Activated gamma-delta T cell treated with Interleukin-2 at 50 U/mL for 16 hours (primary cell): Measurements from ENCODE around the gene RAG1.
"Not testable (repeated sequence)": the region's sequence is repeated elsewhere in the genome, so short reads cannot be mapped to it uniquely, and the experiment has no call there.

Experiments
- DNase-seq: peaks from one replicate; pipeline ENCODE4 v3.0.0-alpha.2; 2020

Gene RAG1

DNA sequence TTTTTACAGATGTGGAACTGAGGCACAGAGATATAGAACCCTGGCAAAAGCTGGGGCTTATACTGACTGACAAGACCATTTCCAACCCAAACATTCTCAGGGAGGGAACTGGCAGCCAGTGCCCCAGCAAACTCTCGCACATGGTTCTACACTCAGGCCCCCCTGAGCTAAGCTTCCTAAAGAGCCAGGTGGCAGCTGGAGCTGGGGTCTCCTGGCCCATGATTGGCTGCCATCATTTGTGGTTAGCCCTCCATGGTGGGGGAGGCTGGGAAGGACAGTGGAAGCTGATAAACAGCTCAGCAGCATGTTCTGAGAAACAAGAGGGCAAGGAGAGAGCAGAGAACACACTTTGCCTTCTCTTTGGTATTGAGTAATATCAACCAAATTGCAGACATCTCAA lies at the start of gene RAG1:
RAG1 (plus strand) TSS at position 314 of the 400 bp plus-strand sequence. CDS start 5,298 bp downstream, outside the sequence.
- no peak for DNase-seq

DNA sequence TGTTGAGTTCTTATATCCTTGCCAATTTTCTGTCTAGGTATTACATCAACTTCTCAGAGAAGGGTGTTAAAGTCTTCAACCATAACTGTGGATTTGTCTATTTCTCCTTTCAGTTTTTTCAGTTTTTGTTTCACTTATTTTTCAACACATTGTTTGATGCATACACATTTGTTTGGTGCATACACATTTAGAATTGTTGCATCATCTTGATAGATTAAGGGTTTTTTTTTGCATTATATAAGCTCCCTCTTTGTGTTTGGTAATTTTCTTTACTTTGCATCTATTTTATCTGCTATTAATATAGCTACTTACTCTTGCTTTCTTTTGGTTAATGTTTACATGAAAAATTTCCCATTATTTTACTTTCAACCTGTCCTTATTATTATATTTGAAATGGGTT lies 37.0 kb upstream of the RAG1 start:
- no peak for DNase-seq

DNA sequence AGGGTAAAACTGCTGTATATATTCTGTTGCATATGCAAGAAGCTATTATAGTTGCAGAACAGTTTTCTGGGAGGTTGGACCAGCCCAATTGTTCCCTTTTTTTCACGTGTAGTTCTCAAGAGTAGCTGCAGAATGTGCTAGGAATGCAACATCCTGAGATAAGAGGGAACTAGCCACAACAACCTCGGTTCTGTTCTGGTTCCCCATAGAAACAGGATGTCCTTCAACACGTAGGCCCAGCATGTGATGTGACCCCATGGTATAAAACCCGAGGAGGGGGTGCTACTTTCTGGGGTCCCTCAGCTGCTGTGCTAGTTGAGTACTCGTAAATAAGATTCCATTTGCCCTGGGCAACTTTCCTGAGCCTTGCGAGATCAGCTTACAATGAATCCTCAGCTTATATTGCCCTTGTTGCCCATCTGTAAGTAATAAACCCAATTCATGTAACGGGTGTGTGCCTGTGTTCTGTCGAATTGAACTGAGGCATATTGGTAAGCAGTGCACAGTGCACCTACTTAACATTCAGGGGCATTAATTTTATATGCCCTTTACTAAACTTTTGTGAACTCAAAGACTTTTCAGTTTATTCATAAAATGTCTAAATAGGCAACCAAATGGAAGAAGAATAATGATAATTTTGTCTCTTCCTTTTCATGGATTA lies 34.7 kb upstream of the RAG1 start:
- no peak for DNase-seq

DNA sequence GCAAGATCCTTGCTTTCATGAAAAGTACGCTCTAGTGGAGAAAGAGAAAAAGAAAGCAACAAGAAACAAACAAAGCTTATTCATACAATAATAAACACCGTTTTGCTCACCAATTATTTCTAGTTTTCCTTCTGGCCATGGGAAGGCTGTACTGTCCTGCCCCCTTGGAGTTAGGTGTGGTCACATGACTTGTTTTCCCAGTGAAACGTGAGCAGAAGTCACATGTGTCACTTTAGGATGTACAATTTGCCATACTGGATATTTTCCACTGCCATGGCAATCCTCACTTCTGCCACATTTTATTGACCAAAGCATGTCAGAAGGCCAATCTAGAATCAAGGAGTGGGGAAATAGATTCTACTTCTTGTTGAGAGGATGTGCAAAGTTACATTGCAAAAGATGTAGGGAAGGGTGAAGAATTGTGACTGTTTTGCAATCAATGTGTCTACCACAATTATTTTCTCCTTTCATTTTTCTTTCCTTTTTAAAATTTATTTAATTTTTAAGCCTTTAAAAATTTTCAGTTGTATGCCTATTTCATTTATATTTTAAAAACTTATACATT lies 33.4 kb upstream of the RAG1 start:
- DNase-seq: no peak

DNA sequence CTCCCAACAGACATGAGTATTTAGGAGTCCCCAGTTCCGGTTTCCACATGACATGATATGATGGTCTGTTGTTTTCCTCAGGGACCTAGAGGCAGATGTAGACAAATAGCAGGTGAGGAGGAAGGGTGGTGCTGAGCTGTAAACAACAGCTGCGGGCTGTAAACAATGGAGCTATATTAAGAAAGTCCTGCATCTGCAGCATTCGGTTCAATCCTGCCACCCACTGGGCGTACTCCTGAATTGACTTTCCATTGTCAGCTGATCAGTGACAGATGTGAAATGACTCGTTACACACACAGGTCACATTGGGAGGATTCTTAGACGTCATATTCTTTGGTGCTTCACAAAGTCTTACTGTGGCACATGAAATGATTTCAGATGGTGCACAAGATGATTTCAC lies 26.8 kb upstream of the RAG1 start:
- no peak for DNase-seq

DNA sequence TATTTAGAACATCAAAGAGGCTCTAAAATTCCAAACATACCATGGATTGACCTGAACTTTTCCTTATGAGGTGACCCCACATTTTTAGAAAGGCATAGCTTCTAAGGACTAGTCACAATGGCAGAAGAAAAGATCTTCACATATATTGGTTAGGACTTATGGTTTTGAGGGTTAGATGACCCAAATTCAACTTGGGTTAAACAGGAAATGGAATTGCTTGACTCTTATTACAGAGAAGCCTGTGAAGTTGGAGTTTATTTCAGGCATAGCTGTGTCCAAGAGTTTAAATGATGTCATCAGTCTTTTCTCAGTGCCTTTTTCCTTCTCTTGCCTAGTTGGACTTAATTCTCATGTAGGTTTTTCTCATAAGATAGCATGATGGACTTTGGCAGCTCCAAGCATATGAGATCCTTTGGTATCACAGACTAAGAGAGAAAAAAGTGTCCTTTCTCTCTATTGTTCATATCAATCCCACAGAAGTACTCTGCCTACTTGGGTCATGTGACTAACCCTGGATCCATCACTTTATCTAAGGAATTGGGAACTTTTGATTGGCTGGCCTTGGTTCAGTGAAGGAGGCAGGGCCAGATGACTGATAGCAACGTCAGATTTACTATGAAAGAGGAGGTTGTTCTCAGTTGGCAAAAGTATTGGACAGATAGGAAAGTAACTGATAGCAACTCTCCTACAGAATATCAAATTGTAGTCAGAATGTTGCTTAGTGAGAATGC lies 17.3 kb upstream of the RAG1 start:
- DNase-seq: no peak

DNA sequence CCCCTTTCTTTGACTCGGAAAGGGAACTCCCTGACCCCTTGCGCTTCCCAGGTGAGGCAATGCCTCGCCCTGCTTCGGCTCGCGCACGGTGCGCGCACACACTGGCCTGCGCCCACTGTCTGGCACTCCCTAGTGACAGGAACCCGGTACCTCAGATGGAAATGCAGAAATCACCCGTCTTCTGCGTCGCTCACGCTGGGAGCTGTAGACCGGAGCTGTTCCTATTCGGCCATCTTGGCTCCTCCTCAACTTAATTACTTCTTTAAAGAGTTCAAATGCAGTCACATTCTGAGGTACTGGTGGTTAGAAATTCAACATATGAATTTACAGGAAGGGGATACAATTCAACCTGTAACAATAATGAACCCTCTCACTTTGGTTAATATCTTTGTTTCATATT lies 10.4 kb upstream of the RAG1 start:
- DNase-seq: not testable (repeated sequence)

DNA sequence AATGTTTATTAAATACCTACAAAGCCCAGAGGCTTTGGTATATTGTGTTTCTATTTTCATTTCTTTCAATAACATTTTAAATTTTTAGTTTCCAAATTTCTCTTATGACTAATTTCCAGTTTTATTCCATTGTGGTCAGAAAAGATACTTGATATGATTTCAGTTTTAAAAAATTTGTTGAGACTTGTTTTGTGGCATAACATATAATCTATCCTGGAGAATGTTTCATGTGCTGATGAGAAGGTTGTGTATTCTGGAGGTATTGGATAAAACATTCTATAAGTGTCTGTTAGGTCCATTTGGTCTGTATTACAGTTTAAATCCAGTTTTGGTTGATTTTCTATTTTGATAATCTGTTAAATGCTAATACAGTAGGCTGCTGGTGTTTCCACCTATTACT lies 9.8 kb upstream of the RAG1 start:
- DNase-seq: no peak

DNA sequence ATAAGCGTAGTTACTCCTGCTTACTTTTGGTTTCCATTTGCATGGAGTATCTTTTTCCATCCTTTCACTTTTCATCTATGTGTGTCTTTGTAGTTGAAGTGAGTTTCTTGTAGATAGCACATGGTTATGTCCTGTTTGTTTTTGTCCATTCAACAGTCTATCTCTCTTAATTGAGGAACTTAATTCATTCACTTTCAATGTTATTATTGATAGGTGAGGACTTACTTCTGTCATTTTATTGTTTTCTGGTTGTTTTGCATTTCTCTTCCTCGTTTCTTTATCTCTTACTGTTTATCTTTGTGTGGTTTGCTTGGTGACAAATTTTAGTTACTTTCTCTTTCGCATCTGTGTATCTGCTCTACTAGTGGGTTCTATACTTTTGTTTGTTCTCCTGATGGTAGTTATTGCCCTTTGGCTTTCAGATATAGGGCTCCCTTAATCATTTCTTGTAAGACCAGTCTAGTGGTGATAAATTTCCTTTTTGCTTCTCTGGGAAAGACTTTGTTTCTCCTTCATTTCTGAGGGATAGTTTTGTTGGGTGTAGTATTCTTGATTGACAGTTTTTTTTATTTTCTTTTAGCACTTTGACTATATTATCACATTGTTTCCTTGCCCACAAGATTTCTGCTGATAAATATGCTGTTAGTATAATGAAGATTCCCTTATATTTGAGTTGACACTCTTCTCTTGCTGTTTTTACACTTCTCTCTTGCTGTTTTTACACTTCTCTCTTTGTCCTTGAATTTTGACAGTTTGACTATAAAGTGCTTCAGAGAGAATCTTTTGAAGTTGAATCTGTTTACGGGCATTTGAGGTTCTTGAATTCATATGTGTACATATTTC lies 9.0 kb upstream of the RAG1 start:
- no peak for DNase-seq

DNA sequence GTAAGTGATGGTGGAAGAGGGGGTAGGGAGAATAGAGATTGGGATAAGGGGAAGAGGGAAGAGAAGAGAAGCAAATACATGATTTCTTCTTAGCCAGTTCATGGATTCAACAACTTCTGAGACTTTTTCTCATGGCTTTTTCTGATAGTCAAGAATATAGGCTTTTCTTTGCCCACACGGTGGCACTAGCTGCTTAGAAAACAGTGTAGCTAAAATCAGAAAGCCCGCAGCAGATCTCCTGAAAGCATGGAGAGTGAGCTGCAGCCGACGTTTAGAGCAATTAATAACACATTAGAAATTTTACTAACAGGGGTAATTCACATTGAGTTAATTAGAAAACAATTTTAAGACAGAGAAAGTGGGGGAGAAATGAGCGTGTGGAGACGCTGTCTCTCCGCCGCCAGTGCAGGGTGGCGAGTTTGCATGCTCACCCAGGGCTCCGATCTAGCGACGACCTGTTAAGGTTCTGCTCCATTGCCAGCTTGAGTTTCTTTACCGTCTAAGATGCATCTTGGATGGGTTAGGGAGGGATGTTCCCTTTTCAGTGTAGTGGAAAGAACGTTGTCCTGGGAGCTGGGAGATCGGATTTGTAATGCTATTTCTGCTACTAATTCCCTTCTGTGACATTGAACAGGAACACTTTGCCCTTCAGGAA lies 3.3 kb upstream of the RAG1 start:
- DNase-seq: peak; percentile 44

DNA sequence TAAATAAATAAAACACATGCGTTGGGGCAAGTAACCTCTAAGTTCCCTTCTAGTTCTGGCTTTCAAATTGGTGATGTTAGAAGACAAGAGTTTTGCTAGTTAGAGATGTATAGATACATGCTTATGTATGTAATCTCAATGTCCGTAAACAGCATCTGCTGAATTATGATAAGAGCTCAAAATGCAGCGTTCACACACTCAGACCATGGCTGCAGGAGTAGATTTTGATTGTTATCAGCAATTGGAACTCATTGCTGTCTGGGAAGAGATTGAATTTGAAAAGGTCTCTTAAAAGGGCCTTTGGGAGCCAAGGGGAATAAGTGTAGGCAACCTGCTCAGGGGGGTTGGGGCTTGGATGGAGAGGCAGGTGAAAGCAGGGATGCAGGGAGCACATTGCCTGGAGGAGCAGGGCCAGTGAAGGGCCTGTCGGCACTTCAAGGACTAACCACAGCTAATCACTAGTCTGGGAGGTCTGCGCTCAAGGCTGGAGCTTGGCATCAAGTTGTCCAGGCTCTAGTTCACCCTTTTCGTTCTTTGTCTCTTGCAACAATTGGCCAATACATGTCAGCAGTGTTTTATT lies 2.7 kb upstream of the RAG1 start:
- DNase-seq: no peak

DNA sequence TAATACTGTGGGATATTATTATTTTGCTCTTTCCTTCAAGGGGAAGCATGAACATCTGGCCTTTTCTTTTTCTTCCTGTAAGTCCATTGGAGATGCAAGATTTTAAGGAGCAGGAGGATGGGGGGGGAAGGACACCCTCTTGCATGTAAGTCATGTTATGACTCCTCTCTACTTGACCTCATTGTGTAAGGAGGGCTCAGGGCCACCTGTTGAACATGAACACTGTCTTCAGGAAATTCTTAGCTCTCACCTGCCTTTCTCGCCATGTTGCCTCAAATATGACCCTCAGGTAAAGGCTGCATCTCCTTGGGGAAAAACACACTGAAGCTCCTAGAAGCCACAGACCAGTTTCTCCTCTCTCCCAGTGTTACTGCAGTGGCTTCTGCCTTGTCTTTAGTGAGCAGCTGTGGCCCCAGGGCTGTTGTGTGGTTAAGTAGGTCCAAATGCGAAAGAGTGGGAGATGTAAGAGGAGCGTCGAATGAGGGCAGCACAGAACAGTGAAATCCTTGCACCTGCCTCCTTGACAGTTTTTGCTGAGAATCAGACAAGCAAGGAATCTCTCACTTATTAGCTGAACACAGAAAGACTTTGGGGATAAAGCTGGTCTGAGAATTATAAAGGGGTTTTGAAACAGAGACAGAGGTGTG lies 1.3 kb upstream of the RAG1 start:
- DNase-seq: no peak

DNA sequence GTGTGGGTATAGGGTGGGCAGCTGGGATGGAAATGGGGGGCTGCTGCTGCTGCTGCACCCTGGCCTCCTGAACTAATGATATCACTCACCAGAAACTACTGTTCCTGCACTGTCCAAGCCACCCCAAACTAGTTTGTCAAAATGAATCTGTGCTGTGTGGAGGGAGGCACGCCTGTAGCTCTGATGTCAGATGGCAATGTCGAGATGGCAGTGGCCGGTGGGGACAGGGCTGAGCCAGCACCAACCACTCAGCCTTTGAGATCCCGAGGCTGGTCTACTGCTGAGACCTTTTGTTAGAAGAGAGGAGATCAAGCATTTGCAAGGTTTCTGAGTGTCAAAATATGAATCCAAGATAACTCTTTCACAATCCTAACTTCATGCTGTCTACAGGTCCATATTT lies 1.3 kb downstream of the RAG1 start:
- DNase-seq: no peak

DNA sequence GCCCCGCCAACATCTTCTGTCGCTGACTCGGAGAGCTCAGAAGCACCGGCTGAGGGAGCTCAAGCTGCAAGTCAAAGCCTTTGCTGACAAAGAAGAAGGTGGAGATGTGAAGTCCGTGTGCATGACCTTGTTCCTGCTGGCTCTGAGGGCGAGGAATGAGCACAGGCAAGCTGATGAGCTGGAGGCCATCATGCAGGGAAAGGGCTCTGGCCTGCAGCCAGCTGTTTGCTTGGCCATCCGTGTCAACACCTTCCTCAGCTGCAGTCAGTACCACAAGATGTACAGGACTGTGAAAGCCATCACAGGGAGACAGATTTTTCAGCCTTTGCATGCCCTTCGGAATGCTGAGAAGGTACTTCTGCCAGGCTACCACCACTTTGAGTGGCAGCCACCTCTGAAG lies 6.7 kb downstream of the RAG1 start:
- DNase-seq: no peak

DNA sequence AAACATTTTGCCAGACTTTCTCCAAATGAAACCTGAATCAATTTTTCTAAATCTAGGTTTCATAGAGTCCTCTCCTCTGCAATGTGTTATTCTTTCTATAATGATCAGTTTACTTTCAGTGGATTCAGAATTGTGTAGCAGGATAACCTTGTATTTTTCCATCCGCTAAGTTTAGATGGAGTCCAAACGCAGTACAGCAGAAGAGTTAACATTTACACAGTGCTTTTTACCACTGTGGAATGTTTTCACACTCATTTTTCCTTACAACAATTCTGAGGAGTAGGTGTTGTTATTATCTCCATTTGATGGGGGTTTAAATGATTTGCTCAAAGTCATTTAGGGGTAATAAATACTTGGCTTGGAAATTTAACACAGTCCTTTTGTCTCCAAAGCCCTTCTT lies 9.6 kb downstream of the RAG1 start:
- DNase-seq: no peak

DNA sequence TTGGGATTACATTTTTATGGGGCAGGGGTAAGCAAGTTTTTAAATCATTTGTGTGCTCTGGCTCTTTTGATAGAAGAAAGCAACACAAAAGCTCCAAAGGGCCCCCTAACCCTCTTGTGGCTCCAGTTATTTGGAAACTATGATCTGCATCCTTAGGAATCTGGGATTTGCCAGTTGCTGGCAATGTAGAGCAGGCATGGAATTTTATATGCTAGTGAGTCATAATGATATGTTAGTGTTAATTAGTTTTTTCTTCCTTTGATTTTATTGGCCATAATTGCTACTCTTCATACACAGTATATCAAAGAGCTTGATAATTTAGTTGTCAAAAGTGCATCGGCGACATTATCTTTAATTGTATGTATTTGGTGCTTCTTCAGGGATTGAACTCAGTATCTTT lies 10.1 kb downstream of the RAG1 start:
- no peak for DNase-seq

DNA sequence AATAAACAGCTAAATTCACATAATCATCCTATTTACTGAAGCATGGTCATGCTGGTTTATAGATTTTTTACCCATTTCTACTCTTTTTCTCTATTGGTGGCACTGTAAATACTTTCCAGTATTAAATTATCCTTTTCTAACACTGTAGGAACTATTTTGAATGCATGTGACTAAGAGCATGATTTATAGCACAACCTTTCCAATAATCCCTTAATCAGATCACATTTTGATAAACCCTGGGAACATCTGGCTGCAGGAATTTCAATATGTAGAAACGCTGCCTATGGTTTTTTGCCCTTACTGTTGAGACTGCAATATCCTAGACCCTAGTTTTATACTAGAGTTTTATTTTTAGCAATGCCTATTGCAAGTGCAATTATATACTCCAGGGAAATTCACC lies 10.7 kb downstream of the RAG1 start:
- DNase-seq: no peak

DNA sequence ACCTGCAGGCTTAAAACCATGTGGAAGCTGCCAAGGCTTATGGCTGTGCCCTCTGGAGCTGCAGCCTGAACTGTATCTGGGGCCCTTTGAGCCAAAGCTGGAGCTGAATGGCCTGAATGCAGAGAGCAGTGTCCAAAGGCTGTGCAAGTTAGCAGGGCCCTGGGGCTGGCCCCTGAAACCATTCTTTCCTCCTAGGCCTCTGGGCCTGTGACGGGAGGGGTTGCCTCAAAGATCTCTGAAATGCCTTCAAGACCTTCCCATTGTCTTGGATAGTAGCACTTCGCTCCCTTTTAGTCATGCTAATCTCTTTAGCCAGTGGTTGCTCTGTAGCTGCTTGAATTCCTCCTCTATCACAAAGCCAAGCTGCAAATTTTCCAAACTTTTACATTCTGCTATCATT lies 13.7 kb downstream of the RAG1 start:
- no peak for DNase-seq

DNA sequence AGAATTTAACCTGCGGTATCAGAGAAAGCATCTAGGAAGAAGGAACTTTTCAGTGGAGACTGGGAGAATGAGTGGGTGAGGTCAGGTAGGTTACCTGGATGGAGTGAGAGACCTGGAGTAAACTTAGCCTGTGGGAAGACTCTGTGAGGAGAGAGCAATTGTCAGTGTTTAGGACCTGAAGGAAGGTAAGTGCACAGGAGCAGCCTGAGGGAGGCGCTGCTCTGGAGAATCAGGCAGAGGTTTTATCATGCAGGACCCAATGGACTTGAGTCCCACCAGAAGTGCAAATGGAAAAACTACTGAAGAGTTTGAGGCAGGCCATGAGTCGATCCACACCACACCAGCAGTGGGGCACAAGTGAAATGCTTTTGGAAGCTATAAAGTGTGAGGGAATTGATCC lies 15.9 kb downstream of the RAG1 start:
- no peak for DNase-seq

DNA sequence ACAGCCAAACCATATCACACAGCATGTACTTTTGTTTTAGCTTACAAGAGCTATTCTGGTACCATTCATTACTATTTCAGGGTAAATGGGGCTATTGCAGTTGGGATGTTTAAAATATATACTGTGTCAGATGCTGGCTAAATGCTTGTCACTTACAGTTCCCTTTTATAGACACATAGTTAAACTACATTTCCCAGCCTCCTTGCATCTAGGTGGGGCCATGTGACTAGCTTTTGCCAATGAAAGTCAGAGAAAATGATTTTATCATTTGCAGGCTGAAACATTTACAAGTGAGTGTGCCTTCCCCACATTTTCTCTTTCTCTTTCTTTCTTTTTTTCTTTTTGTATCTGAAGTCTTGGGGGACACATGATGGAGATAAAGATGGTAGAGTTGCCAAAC lies 18.7 kb downstream of the RAG1 start:
- no peak for DNase-seq

DNA sequence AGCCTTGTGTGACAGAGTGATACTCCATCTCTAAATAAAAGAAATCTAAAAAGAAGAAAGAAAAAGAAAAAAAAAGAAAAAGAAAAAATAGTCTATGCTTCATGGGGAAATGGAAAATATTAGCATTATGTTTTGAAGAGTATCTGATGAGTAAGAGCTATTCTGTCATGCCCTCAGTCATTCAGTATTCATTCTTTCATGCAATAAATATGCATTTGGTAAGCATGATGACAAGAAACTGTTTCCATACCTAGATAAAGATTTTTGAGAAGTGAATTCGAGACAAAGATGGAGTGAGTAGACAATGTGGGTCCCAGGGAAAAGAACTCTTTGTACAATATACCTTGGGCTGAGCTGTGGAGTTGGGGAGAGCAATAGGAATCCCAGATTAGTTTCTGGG lies 20.3 kb downstream of the RAG1 start:
- DNase-seq: no peak

DNA sequence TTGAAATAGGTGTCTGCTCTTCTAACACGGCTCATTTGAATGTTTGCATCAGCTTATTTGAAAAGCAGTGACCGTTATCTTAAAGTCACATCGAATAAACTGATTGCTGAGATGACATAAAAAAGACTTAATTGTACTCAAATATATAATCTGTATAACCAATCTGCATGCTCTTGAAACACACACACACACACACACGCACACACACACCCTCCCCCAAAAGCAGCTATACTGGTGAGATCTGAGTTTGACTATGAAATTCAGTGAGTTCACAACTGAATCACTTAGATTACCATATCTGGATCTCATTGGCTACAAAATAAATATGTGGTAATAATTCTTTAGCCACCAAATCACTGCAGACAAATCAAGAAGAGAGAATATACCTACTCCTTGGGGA lies 22.7 kb downstream of the RAG1 start:
- DNase-seq: no peak
